Measurements from ENCODE around the gene DUT.
"Not testable (repeated sequence)": the region's sequence is repeated elsewhere in the genome, so short reads cannot be mapped to it uniquely, and the experiment has no call there.

The DUT gene

DNA sequence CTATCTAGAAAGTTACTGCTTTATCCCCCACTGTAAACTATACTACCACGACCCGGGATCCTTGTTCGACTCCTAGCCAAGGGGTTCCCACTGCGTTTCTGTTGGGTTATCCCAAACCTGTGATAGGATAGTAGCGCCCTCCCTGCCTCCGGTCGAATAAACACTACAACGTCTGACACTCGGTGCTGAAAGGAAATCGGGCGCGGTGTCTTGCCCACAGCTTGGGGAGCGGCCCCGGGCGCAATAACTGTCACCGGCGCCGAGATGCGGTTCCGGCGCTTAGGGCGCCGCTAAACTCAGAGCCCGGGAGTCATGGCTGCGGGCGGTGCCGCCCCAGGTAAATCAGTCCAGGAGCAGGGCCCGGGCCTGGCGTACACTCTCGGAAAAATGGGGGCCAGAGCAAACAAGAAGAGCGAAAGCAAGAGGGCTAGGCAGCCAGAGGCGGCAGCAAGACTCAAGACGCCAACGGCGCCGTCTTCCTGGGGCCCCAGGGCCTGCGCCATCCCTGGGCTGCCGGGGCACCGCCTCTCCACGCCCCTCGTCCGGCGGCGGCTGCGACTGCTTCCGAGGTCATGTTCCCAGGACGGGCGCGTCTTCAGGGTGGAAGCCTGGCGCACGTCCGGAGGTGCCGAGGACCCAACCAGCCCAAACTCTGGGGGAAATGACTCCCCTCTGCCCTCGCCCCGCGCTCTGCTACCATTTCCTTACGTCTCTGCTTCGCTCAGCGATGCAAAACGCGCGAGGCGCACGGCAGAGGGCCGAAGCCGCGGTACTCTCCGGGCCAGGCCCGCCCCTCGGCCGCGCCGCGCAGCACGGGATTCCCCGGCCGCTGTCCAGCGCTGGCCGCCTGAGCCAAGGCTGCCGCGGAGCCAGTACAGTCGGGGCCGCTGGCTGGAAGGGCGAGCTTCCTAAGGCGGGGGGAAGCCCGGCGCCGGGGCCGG, at the start of gene DUT:
TSS of gene DUT (plus strand) at position 575 of the 941 bp plus-strand sequence. CDS start at position 662, 87 bp downstream.
- DNase-seq, result no peak

DNA sequence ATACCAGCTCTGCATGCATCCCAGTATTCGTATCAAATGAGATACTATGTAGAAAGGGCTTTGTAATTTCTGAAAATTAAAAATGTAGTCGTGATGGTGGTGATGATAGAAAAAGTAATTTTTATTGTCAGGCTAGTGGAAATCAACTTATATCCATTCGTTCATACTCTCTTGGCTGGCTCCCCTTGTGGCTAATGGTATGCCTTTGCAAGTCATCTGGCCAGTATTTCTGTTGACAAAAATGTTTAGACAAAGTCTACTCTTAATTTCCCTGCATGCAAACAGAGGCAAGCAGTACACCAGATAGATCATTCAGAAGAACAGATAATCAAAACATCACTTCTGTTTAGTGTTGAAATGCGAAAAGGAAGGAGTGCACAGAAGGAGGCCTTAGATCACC, 49.6 kb upstream of the DUT start:
- no peak for DNase-seq

DNA sequence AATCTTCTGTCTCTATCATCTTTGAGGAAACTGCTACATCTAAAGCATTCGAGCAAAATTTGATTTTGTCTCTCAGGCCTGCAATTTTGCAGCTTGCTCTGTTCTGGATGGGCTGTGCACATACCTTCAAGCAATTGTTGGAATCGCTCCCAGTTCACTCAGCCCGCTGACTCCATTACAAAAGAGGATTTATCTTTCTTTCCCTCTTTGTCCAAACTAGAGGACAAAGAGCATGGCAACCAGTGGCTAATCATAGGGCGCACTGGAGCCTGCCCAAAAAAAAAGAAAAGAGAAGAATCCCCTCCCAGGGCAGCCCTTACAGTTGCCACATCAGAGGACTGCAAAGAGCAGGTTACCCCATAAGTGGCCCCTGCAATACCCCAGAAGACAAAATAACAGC, 49.0 kb upstream of the DUT start:
- no peak for DNase-seq

DNA sequence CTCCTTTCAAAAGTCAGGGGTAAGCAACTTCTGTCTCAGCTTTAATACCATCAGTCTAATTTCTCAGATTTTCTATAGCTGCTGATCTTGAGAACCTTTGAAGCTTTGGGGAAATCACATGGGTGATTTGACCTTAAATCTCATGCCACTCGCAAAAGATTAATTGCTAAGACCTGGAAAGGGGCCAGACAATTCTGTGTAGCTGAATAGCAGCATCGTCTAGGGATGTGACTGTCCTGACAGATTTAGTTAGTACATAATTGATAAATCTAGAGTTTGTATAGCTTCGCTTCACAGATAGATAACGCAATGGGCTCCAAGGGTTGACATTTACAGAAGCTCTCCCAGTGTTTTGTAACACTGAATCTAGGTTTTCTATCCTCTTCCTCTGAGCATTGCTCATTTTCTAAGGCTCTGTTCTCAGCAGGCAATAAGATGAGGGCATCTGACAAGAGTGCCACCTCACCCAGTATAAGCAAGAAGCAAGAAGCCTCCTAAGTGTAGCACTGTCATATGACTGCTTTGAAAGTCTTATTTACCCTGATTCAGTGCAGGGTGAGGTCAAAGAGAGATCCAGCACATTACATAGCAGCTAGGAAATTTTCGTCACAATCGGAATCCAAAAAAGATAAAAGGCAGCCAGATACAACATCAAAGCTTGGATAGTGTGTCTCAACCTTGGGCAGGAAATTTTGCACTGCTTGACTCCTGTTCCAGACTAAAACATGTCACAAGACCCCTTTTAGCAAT, 47.7 kb upstream of the DUT start:
- no peak for DNase-seq

DNA sequence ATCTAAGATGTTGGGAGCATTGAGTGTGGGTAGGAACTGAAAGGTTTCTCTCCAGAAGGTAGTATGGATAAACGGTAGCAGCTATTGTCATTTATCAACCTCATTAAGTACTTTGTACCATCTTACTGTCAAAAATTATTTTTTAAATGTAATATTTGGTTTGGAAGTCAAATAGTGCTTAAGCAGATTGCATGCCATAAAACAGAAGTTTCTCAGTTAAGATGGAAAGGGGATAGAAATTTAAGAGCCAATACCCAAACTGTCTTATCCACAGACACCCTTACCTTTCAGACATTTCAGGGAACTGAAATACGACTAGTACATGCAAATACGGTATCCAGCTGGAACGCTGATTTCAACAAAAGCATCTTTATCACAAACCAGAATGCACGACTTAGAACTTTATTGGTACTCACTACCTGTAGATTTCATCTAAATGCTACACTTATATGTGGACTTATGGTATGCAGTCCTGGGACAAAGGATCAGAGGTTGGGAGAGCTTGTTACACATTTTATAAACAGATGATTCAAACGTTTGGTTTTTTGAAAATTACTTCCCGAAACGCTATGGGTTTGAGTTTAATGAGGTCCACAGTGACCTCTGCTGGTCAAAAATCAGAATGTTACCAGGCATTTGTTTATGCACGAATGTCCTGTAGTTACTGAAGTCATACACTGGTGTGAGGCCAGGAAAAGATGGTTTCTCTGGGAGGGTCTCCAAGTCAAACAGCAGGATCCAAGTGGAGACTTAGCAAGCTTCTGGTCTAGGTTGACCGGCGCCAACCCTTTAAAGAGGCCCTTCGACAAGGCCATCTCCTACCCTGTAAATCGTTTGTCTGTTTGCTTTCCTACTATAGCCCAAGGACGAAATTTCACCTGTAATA, 45.7 kb upstream of the DUT start:
- peak; percentile 47 for DNase-seq

DNA sequence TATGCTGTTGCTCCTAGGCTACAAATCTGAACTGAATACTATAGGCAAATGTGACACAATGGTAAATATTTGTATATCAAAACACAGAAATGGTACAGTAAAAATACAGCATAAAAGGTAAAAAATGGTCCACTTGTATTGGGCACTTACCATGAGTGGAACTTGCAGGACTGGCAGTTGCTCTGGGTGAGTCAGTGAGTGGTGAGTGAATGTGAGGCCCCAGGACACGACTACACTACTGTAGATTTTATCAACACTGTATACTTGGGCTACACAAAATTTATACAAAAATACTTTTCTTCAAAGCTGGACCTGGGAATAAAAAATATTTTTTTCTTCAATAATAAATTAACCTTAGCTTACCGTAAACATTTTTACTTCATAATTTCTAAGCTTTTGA, 41.6 kb upstream of the DUT start:
- DNase-seq, result no peak

DNA sequence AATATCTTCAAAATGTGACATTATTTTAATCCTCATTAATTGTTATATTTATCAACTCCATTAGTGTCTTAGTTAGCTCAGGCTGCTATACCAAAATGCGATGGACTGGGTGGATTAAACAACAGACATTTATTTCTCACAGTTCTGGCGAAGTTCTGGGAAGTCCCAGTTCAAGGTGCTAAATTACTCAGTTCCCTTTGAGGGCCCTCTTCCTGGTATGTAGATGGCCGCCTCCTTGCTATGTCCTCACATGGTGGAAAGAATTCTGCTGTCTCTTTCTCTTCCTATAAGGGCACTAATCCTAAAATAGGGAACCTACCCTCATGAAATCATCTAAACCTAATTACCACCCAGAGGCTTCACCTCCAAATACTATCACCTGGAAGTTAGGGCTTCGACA, 38.8 kb upstream of the DUT start:
- DNase-seq, result no peak

DNA sequence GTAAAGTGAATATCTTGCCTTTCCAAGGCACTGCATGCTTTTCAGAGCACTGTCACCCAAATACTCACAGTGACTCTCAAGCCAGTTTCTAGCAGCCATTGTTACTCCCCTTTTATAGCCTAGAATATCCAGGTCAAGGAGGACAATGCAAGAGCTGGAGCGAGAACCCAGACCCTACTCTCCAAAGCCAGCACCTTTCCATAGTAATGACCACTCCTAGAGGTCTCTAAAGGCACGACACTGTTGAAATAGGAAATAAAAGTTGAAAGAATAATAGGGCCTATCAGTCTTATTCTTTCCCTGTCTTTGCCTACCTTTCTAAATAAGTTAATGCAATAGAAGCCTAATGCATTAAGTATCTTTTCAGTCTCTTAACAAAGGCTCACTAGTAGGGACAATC, 33.6 kb upstream of the DUT start:
- DNase-seq, result no peak

DNA sequence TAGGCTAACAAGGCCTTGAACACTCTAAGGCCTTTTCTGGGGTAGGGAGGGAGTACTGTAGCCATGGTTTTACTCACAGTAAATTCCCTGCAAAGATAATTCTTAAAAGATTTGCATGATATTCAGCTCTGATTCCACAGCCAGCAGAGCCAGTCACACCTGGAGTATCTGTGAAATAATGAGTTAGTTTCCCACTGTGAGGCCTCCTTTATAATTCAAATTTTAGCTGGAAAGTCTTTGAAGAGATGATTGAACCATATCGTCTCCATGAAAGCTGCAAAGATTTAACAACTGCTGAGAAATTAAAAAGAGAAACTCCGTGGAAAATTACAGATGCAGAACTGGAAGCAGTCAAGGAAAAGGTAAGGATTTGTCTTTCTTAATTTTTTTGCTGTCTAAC, 32.3 kb upstream of the DUT start:
- no peak for DNase-seq

DNA sequence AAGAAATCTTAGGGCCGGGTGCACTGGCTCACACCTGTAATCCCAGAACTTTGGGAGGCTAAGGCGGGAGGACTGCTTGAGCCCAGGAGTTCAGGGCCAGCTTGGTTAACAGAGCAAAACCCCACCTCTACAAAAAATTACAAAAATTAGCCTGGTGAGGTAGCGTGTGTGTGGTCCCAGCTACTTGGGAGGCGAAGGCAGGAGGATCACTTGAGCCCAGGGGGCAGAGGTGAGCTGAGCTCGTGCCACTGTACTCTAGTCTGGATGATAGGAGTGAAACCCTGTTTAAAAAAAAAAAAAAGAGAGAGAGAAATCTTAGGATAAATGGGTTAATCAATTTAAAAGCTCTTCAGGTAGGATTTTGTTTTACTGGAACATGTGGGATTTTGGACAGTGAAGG, 31.2 kb upstream of the DUT start:
- DNase-seq, result no peak

DNA sequence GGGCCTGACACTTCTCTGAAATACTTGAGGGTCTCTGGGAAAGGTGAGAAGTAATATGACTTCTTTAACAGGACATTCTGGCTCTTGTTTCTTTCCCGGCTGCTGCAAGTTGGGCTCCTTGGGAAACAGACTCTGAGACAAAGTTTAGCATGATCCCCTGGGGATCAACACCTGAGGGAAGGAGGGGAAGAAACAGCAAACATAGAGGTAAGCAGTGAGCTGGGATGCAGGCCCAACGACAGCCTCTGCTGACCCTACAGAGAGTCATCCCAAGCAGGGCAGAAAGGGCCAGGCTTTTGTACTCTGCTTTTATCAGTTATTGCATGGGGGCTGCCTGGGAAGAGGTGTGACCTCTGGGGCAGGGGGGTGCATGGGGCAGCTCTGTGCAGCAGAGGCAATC, 26.8 kb upstream of the DUT start:
- no peak for DNase-seq

DNA sequence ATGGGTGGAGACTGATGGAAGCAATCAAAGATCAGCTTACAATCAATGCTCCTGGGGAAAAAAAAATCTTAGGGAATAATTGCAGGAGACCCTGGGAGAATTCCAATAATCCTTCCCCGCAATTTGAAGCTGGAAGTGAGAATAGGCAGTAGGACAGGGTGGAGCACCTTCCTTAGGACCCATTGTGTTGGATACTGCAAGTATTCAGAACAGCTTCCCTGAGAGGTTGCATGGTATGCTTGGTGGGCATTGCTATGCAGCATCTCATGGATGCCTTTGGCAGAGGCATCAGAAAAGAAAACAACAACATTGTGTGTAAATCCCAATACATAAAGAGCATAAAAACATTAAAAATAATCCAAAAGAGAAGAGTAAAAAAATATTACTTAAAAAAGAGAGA, 24.6 kb upstream of the DUT start:
- no peak for DNase-seq

DNA sequence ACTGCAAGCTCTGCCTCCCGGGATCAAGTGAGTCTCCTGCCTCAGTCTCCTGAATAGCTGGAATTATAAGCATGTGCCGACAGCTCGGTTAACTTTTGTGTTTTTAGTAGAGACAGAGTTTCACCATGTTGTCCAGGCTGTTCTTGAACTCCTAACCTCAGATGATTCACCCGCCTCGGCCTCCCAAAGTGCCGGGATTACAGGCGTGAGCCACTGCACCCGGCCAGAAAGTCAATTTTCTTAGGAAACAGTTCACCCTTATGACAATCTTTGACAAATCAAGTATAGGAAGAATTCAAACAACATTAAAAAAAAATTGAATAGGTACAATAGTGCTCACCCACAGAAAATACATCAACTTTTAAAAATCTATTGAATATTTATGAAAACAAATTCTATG, 23.6 kb upstream of the DUT start:
- DNase-seq, result no peak

DNA sequence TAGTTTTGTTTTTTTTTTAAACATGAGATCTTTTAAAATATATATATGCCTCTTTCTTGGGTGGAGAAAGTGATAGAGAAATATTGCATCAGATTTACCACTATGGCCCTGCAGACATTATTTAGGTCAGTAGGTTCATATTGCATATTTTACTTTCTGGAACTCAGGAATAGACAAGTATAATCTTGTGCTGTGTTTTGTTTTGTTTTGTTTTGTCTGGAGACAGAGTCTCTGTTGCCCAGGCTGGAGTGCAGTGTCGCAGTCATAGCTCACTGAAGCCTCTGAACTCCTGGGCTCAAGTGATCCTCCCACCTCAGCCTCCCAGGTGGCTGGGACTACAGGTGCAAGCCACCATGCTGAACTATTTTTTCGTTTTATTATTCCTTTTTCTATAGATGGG, 21.5 kb upstream of the DUT start:
- DNase-seq, result no peak

DNA sequence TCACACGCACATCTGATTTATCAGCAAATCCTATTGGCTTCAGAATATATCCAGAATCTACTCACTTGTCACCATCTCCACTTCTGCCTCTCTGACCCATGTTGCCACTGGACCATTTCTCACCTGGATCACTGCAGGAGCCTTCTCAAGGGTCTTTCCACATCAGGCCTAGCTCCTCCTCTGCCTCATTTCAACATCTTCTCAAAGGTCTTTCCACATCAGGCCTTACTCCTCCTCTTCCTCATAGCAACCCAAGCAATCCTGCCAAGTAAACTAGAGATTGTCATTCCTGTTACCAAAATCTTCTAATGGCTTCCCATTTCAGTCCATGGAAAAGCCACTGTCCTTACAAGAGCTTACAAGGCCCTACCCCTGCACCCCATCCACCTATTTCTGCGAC, 18.0 kb upstream of the DUT start:
- no peak for DNase-seq

DNA sequence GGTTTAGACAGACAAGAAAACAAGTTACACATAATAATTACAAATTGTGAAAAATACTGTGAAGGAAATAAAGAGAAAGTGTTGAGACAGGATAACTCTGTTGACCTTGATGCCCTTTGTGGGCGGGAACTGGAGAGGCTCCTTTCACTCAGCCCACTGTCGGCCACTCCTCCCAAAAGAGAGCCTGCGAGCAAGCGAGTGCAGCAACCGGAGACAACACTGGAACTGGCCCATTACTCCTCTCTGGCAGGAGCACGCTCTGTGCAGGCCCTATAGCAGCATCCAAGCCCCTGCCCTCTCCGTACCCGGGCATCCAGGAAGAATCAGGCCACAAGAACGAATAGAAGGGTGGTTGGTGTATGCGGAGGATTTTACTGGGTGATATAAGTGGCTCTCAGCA, 16.2 kb upstream of the DUT start:
- DNase-seq, result no peak

DNA sequence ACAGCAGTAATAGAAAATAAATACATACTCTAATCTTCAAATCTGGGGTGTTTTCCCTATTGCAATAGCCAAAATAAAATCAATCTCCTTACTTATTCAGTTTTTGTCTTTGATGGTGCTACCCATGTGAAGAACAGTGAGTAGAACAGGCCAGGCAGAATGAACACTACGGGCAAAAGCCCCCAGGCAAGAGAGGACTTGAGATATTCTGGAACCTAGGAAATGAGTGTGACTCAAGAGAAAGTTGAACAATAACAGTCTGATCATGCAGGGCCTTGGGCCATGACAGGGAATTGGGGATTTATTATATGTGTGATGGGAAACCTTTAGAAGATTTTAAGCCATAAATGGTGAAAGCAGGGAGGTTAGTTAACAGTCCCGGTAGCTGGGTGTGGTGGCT, 14.0 kb upstream of the DUT start:
- no peak for DNase-seq

DNA sequence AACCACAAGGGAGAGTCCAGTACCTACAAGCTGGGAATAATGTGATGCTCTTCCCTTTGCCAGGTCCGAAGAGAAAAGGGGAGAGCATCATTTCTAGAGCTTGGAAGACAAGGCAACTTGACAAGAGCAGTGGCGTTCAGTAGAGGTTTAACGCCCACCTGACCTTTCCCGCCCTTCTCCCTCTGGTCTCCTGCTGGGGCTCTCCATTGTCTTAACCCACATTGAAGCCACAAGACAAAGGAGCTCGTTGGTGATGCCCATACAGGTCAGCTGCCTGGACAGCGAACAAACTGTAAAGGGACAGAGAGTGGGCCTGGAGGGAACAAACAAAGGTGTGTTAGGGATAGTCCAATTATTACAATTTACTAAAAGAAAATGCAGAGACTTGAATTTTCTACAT, 13.1 kb upstream of the DUT start:
- no peak for DNase-seq

DNA sequence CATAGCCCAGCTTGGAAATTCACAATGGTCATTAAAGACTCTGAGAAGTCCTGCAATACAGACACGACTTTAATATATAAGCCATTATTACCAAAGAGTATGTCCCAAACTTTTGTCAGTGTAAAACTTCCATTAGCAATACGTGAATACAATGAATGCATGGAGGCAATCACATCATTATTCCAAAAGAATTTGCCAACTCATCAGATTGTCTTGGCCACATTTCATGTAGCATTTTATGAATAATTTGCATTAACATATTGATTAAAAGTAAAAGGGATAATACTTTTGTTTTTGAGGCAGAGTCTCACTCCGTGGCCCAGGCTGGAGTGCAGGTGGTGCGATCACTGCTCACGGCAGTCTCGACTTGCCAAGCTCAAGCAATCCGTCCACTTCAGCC, 7.9 kb upstream of the DUT start:
- DNase-seq, result no peak

DNA sequence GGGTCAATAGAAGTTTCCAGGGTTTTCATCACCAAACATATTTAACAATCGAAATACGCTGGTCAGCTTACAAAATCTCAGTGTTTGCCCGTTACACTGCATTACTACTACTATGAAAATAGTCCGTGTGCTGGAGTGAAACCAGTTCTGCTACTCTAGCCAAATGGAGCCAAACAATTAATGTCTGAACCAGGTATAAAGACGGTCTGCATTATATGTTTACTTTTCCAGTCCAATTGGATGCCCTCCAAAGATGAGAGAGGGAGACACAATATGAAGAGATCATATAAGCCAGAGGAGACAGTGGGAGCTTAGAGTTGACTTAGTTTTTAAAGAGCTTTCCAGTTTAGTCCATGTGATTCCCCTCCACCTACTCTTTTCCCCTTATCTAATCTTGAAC, 6.3 kb upstream of the DUT start:
- no peak for DNase-seq

DNA sequence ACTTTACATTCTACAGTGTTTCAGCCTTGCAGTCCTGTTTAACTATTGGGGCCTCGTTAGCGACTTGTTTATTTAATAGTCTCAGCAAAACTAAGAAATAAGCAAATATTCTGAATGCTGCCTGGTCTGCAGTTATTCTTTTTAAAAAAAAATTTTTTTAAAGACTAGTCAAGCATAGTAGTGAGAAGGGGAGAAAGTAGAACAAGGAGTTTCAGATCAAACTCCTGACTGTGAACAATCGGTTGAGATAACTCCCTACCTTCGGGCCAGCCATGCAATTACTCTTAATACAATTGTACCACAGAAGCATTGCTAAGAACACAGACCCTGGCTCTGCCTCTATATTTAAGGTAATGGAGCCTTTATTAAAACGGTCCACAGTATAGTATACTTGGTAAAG, 5.8 kb upstream of the DUT start:
- DNase-seq, result no peak

DNA sequence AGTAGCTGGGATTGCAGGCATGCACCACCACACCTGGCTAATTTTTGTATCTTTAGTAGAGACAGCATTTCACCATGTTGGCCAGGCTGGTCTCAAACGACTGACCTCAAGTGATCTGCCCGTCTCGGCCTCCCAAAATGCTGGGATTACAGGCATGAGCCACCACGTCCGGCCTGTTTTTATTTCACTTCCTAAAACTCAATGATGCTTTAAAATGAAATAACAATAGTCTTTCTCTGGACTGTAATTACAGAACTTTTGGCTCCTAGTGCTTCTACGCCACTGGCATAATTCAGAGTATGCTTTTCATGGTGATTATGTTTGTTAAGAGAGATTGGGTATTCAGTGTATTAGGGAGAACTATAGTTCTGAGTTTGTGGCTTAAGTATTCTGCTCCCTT, 5.0 kb upstream of the DUT start:
- DNase-seq, result not testable (repeated sequence)

DNA sequence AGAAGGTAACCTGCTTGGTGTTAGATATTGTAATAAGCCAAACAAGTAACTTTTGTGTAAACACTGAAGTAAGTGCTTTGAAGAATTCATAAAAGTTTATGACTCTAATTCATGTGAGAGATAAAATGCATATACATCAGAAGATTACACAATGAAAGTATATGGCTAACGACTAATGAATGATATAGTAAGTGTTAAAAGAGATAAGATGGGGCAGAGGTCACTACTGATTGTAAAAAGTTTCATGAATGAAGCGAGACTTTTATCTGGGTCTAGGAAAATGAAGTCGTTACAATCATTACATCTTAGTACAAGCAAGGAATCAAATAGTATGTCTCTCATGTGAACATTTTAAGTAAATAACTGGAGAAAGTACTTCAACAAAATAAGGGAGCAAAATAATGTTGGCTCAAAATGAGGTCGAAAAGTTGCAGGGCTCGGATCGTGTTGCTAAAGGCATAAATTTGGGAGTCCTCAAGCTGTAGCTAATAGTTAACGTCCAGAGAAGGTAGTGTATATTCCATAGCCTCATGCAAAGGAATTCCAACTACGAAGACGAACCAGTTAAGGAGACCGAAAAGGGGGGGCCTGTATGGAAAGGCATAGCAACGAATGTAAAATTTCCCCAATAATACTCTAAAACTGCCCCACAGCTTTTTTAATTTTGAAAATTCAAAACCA, 984 bp upstream of the DUT start:
- DNase-seq, result no peak

Data from NCI-H1048 (cell line).